ENCODE measurements around the gene HYI.

- TF ChIP-seq, protein P1, sequence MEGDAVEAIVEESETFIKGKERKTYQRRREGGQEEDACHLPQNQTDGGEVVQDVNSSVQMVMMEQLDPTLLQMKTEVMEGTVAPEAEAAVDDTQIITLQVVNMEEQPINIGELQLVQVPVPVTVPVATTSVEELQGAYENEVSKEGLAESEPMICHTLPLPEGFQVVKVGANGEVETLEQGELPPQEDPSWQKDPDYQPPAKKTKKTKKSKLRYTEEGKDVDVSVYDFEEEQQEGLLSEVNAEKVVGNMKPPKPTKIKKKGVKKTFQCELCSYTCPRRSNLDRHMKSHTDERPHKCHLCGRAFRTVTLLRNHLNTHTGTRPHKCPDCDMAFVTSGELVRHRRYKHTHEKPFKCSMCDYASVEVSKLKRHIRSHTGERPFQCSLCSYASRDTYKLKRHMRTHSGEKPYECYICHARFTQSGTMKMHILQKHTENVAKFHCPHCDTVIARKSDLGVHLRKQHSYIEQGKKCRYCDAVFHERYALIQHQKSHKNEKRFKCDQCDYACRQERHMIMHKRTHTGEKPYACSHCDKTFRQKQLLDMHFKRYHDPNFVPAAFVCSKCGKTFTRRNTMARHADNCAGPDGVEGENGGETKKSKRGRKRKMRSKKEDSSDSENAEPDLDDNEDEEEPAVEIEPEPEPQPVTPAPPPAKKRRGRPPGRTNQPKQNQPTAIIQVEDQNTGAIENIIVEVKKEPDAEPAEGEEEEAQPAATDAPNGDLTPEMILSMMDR (IDR thresholded peaks at IDR 0.05): no peak
- TF ChIP-seq POLR2AphosphoS5 (IDR thresholded peaks at IDR 0.05; ENCODE audit: insufficient read depth in 1 of 2, low read depth in 1 of 2) (no peak), POLR2A (IDR thresholded peaks at IDR 0.05) (no peak)
These were observed 1.6 kb upstream of the HYI start for GRCh38 chr1:43455213-43455889.

Data from vagina (tissue), 2 donors.